ENCODE measurements around the gene RASAL1.
"Not testable (repeated sequence)": the region's sequence is repeated elsewhere in the genome, so short reads cannot be mapped to it uniquely, and the experiment has no call there.

The RASAL1 gene

DNA sequence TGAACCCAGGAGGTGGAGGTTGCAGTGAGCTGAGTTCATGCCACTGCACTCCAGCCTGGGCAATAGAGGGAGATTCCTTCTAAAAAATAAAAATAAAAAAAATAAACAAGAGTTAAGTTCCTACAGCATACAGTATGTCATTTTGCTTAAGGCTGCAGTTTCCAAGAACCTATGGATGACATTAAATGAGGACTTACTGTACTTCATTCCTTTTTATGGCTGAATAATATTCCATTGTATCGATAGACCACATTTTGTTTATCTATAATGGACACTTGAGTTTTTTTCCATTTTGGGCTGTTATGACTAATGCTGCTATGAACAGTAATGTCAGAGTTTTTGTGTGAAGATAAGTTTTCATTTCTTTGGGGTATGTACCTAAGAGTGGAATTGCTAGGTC is 17.4 kb downstream of the RASAL1 start:
- TF ChIP-seq, protein P1, sequence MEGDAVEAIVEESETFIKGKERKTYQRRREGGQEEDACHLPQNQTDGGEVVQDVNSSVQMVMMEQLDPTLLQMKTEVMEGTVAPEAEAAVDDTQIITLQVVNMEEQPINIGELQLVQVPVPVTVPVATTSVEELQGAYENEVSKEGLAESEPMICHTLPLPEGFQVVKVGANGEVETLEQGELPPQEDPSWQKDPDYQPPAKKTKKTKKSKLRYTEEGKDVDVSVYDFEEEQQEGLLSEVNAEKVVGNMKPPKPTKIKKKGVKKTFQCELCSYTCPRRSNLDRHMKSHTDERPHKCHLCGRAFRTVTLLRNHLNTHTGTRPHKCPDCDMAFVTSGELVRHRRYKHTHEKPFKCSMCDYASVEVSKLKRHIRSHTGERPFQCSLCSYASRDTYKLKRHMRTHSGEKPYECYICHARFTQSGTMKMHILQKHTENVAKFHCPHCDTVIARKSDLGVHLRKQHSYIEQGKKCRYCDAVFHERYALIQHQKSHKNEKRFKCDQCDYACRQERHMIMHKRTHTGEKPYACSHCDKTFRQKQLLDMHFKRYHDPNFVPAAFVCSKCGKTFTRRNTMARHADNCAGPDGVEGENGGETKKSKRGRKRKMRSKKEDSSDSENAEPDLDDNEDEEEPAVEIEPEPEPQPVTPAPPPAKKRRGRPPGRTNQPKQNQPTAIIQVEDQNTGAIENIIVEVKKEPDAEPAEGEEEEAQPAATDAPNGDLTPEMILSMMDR (IDR thresholded peaks at IDR 0.05; ENCODE audit: unreplicated experiment in 3 of 3) = no peak
- Mint-ChIP-seq H3K36me3 (ENCODE audit: low read depth) (no peaks in the 10 kb centered on the region), H3K9me3 (peaks cover 7% of the 10 kb centered on the region), H3K27me3 (ENCODE audit: low read depth) (peaks cover 36% of the 10 kb centered on the region), H3K27ac (no peak overlapping the region), H3K4me1 (no peaks in the 10 kb centered on the region), H3K4me3 (no peak overlapping the region)

DNA sequence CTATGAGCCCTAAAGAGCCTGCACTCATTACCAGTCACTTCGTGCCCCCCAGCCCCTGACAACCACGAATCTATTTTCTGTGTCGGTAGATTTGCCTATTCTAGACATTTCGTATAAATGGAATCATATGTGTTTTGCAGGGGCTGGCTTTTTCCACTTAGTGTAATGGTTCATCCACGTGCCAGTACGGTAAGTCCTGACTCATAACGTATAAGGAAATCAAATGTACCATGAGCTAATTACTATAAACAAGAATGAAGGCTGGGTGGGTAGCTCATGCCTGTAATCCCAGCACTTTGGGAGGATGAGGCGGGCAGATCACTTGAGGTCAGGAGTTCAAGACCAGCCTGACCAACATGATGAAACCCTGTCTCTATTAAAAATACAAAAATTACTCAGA is 17.9 kb downstream of the RASAL1 start:
- not testable (repeated sequence) for H3K4me3 Mint-ChIP-seq; H3K27ac Mint-ChIP-seq; H3K36me3 Mint-ChIP-seq (ENCODE audit: low read depth); H3K9me3 Mint-ChIP-seq; H3K4me1 Mint-ChIP-seq
- peaks cover 32% of the 10 kb centered on the region for H3K27me3 Mint-ChIP-seq (ENCODE audit: low read depth)

DNA sequence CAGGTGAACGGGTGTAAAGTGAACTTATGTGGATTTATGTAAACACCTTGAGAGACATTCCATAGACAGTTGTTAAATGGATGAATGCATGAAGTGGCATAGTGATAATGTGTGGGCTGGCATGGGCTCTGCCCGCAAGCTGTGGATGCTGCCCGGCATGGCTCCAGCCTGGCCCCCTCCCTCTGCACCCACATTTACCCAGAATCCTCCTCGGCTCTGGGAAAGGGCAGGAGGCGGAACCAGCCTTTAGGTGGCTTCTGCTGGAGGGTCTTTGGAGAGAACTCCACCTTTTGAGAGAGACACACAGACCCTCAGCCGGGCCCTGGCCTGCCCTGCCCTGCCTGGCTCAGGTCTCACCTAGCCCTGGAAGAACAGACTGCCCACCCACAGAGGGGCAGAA is 18.7 kb downstream of the RASAL1 start:
- Mint-ChIP-seq H3K9me3 (no peaks in the 10 kb centered on the region), H3K4me1 (no peaks in the 10 kb centered on the region), H3K4me3 (no peak overlapping the region), H3K27me3 (ENCODE audit: low read depth) (peaks cover 30% of the 10 kb centered on the region), H3K36me3 (ENCODE audit: low read depth) (no peaks in the 10 kb centered on the region), H3K27ac (no peak overlapping the region)
- TF ChIP-seq, protein P1 (IDR thresholded peaks at IDR 0.05; ENCODE audit: unreplicated experiment in 3 of 3) = no peak

DNA sequence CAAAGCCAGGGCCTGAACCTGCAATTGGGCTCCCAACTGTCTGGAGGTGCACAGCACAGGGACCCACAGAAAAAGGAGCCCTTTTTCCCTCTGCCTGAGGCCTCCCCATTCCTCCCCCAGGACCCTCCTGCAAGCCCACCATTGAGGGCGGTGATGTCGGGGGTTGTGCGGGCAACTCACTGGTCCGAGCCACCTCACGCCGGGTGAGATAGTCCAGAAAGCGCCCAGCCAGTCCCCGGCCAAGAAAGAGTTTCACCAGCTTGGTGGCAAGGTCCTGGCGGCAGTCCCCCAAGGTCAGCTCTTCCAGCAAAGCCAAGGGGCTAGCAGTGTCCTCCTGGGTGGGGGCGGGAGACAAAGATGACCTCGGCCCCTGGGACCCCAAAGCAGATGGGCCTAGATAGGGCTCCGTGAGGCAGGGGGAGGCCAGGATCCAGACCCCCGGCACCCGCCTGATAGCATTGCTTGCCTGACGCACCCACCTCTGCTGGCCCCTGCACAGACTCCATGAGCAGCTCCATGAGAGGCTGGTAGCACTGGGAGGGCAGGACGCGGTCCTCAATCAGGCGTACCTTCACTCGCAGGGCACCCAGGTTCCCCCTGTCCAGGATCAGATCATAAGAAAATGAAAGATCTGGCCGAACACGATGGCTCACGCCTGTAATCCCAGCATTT is 20.0 kb downstream of the RASAL1 start:
- Mint-ChIP-seq H3K27me3 (ENCODE audit: low read depth) (peaks cover 29% of the 10 kb centered on the region), H3K4me1 (no peaks in the 10 kb centered on the region), H3K9me3 (no peaks in the 10 kb centered on the region), H3K27ac (no peak overlapping the region), H3K36me3 (ENCODE audit: low read depth) (no peaks in the 10 kb centered on the region), H3K4me3 (no peak overlapping the region)
- TF ChIP-seq, protein P1 (IDR thresholded peaks at IDR 0.05; ENCODE audit: unreplicated experiment in 3 of 3) = no peak

DNA sequence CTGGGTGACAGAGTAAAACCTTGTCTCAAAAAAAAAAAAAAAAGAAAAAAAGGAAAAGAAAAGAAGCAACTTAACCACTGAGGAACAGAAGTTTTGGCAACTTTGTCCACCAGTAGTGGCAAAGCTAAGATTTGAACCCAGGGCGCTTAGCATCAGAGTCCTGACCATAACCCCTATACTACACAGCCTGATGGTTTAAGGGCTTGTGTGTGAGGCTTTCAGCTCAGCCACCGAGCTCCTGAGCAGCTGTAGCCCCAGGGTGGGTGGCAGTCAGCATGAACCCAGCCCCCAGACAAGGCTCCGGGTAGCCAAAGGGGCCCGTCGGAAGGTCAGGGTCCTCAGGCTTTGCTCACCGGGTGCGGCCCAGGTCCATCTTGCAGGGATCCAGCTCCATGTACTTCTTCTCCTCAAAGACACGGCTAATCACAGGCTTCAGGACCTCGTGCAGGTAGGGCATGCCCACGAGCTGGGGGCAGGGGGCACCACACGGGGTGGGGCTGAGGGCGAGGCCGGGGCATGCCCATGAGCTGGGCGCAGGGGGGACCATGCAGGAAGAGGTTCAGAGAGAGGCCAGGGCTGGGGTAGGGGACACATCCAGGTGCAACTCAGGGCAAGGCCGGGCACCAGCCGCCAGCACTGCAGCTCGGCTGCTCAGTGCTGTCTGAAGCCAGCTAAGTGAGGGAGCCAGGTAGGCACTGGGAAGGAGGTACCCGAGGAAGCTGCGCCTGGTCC is 20.9 kb downstream of the RASAL1 start:
- H3K4me3 Mint-ChIP-seq = no peak overlapping the region
- TF ChIP-seq, protein P1 (IDR thresholded peaks at IDR 0.05; ENCODE audit: unreplicated experiment in 3 of 3) = no peak

DNA sequence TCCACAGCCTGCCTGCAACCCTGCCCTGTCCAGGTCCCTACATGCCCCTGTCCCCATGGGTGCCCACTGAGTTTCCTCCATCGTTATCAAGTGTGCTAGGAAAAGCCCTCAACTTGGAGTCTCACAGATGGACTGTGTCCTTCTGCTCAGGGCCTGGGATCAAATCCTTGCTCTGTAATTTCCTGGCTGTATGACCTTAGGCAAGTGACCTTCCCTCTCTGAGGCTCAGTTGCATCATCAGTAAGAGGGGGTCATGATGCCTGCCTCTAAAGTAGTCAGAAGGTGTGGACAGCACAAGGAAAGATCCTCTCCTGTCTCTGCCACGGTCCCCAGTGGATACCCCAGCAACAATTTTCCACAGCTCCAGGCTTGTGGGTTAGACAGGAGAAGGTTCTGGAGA is 22.2 kb downstream of the RASAL1 start:
- TF ChIP-seq, protein P1 (IDR thresholded peaks at IDR 0.05; ENCODE audit: unreplicated experiment in 3 of 3) = no peak
- H3K4me1 Mint-ChIP-seq = no peaks in the 10 kb centered on the region
- H3K27ac Mint-ChIP-seq = no peak overlapping the region
- no peaks in the 10 kb centered on the region for H3K9me3 Mint-ChIP-seq
- H3K27me3 Mint-ChIP-seq (ENCODE audit: low read depth) = peaks cover 28% of the 10 kb centered on the region
- H3K4me3 Mint-ChIP-seq = no peak overlapping the region
- H3K36me3 Mint-ChIP-seq (ENCODE audit: low read depth) = no peaks in the 10 kb centered on the region

More for the DNA sequence above, 20.9 kb downstream of the RASAL1 start:
- Mint-ChIP-seq H3K4me1 (no peaks in the 10 kb centered on the region), H3K27ac (no peak overlapping the region), H3K36me3 (ENCODE audit: low read depth) (no peaks in the 10 kb centered on the region), H3K9me3 (no peaks in the 10 kb centered on the region), H3K27me3 (ENCODE audit: low read depth) (peaks cover 21% of the 10 kb centered on the region)
